ENCODE results near the gene OXT.

Gene OXT

DNA sequence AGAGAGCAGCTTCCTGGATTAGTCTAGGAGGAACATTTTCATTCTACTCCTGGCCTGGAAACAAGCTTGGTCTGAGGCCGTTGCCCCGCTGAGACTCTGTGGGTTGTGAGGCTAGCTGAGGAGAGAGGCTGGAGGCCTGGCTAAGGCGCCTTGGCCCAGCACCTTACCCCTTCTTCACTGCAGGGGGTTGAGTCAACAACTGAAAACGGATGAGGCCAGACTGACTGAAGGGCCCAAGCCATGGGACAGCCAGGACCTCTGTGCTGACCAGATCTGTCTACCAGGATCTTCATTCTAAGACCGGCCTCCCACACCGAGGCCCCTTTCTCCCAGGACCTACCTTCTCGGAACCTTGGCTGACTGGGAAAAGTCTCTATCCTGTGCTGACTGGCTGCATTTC lies 16.6 kb downstream of the OXT start:
- DNase-seq, result no peak

DNA sequence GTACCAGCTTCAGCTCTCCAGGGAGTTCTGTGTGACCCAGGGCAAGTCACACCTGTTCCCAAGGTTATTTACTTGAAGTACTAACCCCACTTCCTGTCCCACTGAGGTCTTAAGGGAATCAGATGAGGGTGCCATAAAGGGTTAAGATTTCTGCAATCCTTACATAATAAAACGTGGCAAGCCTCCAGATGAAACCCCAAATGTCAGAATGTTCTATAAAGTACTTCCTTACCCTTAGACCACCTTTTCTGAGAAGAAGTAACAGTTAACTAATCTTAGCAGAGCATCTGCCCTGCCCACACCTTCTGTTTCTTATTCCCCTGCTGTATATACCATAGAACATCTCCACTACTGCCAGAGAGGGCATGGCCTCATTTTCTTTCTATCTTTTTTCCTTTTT lies 19.1 kb downstream of the OXT start:
- no peak for DNase-seq

DNA sequence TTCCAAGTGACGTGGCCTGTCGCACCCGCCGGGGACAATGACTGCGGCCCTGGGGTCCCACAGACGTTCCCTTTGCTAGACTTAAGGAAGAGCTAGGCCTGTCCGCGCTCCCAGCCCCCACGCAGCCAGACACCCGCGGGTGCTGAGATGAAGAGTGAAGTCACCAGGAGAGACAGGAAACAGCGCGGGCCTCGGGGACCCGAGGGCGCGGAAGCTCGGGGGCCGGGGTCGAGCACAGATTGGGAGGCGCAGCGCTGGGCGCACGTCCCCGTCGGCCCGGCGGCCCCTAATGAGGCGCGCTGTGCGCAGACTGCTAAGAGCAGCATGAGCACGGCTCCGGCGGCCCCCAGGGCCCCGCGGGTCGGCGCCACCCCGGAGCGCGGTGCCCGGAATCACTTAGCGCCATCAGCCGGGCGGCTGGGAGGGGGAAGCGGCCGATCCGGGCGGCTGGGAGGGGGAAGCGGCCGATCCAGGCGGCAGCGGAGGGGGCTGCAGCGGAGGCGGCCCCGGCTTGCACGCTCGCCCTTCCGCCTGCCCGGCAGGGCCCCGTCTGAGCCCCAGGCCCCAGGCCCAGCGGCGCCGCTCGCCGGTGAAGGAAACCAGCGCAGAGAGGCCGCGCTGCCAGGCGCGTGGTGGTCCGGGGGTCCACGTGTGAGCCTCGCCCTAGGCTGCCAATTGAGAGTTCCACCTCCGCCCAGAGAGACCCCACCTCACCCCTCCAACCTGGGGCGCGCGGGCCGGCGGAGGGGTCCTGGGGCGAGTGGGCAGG lies 21.4 kb downstream of the OXT start:
- DNase-seq, result no peak

DNA sequence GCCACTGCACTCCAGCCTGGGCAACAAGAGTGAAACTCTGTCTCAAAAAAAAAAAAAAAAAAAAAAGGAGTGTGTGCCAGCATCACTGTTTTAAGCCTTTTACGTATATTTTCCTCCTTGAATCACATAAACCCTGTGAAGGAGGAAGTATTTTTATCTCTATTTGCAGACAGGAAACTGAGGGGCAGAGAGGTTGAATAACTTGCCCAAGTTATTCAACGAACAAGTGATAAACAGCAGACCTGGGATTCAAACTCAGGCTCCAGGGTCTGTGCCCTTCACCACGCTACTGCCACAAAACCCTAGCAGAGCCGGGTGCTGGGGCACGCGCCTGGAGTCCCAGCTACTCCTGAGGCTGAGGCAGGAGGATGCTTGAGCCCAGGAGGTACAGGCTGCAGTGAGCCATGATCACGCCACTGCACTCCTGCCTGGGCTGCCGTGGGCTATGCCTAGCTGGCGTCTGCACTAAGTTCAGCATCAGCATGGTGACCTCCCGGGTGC lies 22.5 kb downstream of the OXT start:
- DNase-seq, result no peak

DNA sequence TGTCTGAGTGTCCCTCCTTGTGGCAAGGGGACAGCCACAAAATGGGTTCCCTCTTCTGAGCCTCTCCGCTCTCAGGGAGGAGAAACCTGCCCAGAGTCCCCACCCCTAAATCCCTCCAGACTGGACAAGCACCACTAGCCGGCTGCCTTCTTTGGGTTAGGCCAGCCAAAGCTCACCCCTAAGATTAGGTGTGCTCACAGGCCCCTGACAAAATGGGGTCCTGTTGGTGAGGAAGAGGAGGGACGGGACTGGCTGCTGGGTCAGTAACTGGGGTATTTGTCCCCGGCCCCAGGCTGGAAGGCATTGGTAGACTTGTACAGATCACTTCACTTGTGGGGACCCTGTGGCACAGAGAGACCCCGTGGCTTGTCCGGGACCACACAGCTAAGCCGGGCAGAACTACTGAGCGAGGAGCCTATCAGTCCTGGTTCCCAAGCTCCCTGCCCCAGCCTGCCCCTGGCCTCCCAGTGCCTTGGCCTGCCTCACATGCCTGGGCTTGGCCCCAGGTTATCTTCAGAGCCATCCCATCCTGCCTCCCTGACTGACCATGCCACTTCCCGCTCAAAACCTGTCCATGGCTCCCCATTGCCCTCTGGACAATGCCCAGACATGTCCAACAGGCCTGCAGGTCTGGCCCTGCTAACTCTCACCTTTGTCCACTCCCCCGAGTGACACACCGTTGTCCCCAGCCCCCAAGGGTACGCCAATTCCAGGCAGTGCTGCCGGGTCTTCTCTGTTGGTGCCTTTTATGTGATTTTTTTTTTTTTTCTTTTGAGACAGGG lies 23.6 kb downstream of the OXT start:
- no peak for DNase-seq

DNA sequence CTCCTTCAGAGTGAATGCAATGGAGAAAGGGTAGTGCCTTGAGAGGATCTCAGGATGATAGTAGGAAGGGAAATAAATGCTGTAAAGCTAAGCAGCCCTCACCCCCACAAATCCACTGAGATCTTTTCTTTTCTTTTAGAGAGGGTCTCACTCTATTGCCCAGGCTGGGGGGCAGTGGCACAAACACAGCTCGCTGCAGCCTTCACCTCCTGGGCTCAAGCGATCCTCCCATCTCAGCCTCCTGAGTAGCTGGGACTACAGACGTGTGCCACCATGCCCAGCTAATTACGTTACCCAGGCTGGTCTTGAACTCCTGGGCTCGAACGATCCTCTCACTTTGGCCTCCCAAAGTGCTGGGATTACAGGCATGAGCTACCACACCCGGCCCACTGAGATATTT lies 29.1 kb downstream of the OXT start:
- no peak for DNase-seq

DNA sequence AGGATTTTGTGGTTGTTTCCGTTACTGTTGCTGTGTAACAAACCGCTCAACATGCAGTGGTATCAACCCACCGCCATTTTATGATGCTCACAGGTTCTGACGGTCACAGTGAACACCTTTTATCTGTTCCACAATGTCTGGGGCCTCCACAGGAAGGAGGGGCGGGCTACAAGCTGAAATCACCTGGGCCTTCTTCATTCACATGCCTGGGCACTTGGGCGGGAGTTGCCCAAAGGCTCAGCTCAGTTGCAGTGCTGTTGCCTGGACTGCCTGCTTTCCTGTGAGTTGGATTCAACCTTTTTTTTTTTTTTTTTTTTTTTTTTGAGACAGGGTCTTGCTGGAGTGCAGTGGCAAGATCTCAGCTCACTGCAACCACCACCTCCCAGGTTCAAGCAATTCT lies 29.8 kb downstream of the OXT start:
- DNase-seq, result no peak

DNA sequence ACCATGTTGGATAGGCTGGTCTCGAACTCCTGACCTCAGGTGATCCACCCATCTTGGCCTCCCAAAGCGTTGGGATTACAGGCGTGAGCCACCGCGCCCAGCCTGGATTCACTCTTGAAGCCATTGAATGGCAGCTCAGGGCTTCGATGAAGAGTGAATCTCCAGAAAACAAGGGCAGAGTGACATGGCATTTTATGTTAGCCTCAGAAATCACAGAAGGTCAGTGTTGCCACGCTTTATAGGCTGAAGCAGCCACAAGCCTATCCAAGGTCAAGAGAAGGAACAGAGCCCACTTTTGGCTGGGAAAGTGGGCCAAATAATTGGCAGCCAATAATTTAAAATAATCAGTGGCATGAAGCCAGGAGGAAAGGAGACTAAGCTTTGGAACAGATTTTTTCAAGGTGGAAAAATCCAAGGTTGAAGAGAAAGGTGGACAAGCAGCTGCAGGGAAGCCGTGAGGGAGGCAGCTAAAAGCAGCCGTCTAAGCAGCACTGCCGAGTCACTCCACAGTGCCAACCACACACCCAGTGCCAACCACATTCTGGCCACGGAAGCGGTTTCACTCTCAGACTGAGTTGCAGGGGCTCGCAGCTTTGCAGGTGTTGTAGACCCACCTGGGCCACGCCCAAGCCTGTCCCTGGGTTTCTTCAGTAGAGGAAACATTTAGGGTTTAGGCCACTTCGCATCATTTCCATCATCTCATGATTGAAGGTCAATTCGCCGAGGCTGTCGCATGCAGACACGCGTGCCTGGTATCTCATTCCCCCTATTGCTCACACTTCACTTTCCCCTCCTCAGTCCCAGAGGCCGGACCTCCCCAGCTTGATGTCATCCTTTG lies 30.5 kb downstream of the OXT start:
- DNase-seq, result no peak

DNA sequence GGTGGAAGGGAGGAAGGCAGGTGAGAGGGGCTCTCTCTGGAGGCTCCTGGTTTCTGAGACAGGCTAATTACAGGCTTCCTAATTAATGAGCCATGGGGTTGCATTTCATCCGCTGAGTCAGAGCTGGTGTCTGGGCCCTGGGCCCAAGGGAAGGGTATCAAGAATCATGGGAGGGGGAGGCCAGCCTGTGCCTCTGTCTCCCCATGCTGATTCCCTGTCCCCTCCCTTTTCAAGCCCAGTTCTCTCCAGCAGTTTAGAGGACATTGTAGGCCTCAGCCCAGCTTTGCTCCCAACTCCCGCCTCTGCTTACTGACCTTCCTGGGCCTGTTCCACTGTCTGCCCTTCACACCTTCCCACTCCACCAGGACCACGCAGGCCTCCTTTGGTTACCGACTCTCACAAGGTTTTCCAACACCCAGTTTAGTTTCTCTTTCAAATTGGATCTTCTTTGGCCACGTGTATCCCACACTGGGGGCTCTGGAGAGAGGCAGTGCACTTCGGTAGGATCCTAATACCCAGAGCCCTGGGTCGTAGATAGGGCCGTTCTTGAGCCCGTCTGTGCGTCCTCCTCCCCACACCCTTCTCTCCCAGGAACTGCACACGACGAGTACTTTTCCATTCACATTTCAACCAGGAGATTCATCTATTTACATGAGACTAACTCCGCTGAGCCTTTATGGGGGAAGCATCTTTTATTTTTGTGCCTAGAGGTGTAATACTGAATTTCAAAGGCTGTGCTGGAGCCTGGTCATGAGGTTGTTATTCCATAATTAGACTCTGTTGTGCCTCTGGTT lies 31.4 kb downstream of the OXT start:
- DNase-seq, result no peak

DNA sequence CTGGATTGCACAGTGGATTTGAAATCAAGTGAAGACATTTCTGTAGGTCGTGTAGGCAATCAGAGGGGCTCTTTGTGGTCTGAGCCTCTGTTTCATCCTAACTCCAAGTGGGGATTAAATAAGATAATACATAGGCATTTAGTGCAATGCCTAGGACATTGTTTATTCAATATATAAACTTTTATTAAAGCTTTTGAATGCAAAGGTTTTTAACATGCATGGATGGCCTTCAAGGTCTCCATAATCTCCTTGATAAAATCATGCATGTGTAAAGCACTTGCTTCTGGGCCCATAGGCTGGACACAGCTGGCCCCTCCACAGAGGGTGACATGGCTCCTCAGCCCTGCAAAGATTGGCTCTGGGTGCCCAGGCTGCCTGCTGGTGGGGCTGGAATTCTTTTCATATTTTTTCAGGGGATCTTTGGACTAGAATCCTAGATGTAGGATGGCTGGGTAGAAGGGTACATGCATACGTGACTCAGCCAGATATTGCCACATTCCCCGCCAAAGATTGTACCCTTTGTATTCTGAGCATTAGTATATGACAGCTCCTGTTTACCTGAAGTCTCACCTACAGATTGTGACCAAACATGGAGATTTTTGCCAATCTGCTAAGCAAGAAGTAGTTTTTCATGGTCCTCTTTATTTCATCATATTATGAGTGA lies 32.1 kb downstream of the OXT start:
- no peak for DNase-seq

DNA sequence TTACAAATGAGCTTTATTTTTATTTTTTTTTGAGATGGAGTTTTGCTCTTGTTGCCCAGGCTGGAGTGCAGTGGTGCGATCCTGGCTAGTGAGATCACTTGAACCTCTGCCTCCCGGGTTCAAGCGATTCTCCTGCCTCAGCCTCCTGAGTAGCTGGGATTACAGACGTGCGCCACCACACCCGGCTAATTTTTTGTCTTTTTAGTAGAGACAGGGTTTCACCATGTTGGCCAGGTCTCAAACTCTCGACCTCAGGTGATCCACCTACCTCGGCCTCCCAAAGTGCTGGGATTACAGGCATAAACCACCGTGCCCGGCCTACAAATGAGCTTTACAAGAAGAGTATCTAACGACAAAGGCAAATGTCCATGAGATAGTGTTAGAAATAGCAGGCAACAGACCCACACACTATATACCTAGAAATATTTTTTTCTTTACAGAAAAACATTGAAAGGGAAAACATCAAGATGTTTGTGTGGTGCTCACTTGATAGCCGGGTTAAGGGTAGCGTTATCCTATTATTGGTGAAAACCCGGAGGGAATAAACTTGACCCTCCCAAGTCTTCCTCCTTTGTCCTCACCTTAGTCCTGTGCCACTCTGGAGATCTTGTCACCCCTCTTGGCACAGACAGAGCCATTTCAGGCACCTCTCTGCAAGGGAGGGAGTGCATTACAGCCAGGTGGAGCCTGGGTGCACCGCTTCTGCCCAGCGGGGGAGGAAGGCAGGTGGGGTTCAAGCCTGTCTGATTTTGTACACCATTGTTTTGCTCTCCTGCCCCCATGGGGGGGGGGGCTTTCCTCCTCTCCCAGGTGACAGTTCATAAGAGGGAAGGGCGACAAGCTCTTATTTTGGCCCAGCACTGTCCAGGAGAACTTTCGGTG lies 34.1 kb downstream of the OXT start:
- DNase-seq, result no peak

DNA sequence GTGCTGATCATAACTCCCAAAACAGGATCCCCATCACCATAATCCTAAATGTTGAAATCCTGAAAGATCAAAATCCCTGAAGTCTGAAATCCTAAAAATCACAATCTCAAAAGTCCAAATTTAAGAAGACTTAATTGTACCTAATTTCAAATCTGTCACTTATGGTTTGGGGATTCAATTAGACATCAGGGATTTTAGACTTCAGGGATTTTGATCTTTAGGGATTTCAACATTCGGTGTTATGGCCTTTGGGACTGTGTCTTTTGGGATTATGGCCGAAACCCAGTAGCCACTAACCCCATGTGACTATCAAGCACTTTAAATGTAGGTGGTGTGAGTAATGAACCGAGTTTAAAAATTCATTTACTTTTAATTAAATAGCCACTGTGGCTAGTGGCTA lies 34.8 kb downstream of the OXT start:
- DNase-seq, result no peak

DNA sequence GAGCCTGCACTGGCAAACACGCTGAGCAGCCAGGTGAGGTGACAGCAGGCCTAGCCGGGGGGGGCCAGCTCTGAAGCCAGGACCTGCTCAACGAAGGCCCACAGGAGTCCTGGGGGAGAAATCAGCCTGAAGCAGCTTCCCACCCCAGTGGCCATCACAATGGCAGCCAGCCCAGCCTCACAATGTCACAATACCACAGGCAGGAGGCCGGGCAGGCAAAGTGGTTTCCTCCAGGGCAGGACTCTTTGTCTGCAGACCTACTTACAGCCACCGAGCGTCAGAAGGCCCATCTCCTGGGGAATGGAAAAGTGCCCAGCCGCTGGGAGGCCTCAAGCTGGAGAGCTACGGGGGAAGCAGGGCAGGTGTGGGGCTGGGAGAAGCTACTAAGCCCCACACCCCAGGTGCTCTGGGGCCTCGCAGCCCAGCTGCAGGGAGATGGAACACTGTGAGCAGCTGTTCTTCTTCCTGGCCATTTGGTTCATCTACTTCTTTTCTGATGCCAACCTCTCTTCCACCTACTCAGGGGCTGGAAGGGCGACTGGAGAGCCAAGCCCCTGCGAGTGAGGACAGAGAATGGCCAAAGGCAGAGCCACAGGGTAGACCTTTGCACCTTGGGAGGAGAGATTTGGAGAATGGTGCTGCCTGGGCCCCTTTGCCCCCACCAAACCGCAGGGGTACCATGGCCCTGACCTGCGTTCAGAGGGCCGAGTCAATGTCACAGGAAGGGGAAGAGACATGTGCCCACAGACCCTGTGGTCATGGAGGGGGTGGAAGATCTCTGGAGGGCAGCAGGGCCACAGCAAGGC lies 35.4 kb downstream of the OXT start:
- peak; percentile 68 for DNase-seq

DNA sequence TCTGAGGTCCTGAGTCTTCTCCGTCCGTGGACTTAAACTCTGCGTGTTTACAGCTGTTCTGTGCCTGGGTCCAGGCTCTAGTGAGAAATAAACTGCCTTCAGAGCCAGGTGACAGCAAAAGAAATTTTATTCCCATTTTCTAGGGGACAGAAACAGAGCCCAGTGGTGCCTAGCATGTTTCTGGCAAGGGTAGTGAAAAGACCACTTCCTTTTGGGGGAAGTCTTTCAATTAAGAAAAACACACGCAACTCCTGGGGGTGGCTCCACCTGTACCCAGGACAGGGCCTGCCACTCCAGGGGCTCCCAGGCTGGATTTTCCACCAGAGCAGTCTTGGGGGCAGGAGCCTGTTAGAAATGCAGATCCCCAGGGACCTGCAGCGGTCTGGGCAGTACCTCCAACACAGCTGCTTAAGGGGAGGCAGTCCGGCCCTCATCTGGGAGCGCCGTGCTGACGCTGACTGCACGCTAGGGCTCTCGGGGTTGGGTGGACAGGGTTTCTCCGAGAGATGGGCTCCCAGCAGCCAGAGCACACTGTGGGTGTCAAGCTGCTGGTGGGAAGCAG lies 36.1 kb downstream of the OXT start:
- no peak for DNase-seq

DNA sequence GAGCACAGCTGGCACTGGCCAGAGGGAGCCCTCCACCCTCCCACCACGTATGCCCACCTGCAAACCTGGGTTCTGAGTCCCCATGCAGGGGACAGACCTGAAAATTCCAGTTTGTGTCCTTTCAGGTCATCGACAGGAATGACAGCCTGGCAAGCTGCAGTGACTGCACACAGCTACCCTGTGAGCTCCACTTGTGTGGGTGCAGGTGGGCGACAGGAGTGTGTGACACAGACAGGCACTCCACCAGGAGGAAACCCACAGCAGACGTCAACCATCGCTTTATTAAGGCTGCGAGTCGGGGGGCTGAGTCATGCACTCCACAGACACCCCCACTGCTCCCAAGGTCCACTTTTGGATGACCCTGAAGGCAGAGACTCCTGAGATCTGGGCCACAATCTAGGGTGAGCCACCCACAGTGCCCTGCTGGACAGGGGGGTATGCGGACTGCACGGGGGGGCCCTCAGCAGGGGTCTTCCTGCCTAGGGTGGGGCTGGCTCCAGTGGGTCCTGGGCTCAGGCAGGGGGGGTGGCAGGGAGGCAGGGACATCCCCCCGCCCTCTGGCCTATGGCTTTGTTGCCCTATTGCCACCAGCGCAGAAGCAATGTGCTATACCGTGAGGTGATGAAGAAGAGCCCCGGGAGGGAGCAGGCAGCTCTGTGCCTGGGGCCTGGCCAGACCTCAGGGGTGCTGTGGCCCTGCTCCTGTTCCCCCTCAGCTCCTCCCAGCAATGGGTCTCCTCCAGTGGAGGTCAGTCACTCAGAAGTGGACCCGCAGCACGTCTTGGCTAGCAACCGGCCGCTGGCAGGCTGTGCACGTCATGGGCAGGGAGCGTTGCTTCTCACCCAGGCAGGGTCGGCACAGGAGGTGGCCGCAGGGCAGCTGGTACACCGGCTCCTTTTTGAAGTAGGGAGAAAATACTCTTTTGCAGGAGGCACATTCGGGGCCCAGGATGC lies 38.2 kb downstream of the OXT start:
- DNase-seq, result no peak

DNA sequence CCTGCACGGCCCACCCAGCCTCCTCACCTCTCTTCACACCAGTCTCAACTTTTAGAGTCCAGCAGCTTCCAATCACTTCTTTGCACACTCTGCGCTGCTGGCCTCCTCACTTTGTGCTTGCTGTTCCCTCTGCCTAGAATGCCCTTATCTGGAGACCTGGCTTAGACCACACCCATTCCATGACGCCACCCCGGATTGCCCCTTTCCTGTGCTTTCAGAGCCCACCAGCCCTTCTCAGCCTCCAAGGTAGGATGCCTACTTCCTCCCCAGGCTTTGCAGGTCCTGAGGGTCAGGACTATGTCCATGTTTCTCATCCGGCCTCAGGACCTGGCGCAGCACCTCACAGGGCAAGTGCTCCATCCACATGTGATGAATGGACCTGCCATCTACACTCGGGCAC lies 40.1 kb downstream of the OXT start:
- DNase-seq, result no peak

DNA sequence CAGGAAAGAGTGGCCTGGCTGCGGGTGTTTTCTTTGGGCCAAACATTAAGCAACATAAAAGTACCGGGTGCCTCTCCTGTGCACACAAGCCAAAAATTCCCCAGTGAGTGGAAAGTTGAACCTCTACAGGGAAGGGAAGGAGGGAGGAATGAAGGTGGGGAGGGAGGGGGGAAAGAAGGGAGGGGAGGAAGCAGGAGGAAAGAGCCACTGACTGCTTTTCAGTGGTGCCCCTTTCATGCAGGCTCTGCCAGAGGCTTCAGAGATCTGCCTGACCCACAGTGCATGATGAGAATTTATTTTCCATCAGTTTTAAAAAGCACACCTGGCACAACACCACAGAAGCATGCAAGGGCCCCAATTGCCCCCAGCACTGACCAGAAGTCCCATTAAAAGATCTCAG lies 40.6 kb downstream of the OXT start:
- no peak for DNase-seq
